H1 (cell line): ENCODE data around the gene MED28.

ENCODE experiments used
- EP300 ChIP-seq, 2 experiments: IDR thresholded peaks; 1 replicate in 1 of 2; 2 replicates in 1 of 2; pipeline ENCODE4 v1.6.1; 2011 to 2012; ENCODE audit warnings: low read depth in 2 of 2, low read length in 2 of 2, mild to moderate bottlenecking in 2 of 2, borderline replicate concordance in 1 of 2, inconsistent platforms in 1 of 2, moderate library complexity in 1 of 2
- GABPA ChIP-seq: IDR thresholded peaks from 2 replicates; pipeline ENCODE4 v1.6.1; 2011; ENCODE audit warnings: mild to moderate bottlenecking, low read length, moderate library complexity, borderline replicate concordance; ENCODE audit not compliant: insufficient read depth
- JUN ChIP-seq: IDR thresholded peaks from 2 replicates; pipeline ENCODE4 v1.6.1; 2011; ENCODE audit warnings: low read depth, mild to moderate bottlenecking, improper control_type of control experiment, low read length
- POLR2A ChIP-seq, 2 experiments: IDR thresholded peaks; 1 replicate in 1 of 2; 2 replicates in 1 of 2; pipeline ENCODE4 v1.6.1; 2011; ENCODE audit warnings: low read depth in 2 of 2, low read length in 2 of 2, mild to moderate bottlenecking in 2 of 2; ENCODE audit errors: control extremely low read depth in 1 of 2
- POLR2AphosphoS5 ChIP-seq: IDR thresholded peaks from 2 replicates; pipeline ENCODE4 v1.6.1; 2011; ENCODE audit warnings: low read depth, low read length
- RFX5 ChIP-seq: IDR thresholded peaks from 2 replicates; pipeline ENCODE4 v1.6.1; 2011; ENCODE audit warnings: low read depth, low read length, improper control_type of control experiment, borderline replicate concordance
- SP1 ChIP-seq: IDR thresholded peaks from 2 replicates; pipeline ENCODE4 v1.6.1; 2011; ENCODE audit warnings: low read depth, low read length
- TAF1 ChIP-seq: IDR thresholded peaks from 2 replicates; pipeline ENCODE4 v1.6.1; 2011; ENCODE audit warnings: mild to moderate bottlenecking, low read depth, low read length
- TF ChIP-seq, protein P1 (sequence below), 3 experiments: IDR thresholded peaks; 1 replicate in 2 of 3; 2 replicates in 1 of 3; pipeline versions ENCODE4 v1.5.1 to v1.6.1; 2011; ENCODE audit warnings: low read length in 3 of 3, mild to moderate bottlenecking in 3 of 3, inconsistent platforms in 2 of 3, low read depth in 1 of 3, moderate library complexity in 1 of 3; ENCODE audit not compliant: insufficient read depth in 1 of 3; ENCODE audit errors: control extremely low read depth in 1 of 3
- TF ChIP-seq, protein P2 (sequence below): fragments of 300-600 bp; sonication (generic); IDR thresholded peaks from 2 replicates; pipeline ENCODE4 v1.7.1; 2012; ENCODE audit warnings: low read length, moderate library complexity, mild to moderate bottlenecking, inconsistent platforms; ENCODE audit not compliant: insufficient replicate concordance
- TF ChIP-seq, protein P3 (sequence below): IDR thresholded peaks from 2 replicates; pipeline ENCODE4 v1.6.1; 2011; ENCODE audit warnings: low read length, improper control_type of control experiment

DNA sequence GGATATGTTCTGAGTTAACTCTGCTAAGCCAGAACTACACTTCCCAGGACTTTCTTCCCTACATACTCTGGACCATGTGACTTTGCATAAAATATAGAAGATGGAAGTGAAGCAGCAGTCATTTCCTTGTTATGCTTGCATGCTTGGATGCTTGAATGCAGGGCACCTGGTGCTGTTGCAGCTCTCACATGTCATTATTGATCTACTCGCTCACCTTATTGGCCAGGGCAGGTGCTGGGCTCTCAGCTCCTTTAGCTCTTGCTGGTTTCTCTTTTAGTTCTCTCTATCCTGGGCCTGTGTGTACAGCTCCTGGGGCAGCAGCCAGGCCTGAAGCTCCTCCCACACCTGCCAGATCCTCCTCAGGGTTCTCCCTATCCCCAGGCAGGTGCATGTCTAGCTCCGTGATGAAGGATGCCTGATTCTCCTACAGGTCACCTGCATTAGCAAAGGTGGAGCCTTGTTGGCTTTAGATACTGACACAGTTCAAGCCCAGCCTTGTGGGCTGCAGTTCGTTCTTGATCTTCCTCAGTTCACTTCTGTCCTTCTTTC is 53.3 kb downstream of the MED28 start:
- TF ChIP-seq, protein P1, sequence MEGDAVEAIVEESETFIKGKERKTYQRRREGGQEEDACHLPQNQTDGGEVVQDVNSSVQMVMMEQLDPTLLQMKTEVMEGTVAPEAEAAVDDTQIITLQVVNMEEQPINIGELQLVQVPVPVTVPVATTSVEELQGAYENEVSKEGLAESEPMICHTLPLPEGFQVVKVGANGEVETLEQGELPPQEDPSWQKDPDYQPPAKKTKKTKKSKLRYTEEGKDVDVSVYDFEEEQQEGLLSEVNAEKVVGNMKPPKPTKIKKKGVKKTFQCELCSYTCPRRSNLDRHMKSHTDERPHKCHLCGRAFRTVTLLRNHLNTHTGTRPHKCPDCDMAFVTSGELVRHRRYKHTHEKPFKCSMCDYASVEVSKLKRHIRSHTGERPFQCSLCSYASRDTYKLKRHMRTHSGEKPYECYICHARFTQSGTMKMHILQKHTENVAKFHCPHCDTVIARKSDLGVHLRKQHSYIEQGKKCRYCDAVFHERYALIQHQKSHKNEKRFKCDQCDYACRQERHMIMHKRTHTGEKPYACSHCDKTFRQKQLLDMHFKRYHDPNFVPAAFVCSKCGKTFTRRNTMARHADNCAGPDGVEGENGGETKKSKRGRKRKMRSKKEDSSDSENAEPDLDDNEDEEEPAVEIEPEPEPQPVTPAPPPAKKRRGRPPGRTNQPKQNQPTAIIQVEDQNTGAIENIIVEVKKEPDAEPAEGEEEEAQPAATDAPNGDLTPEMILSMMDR (IDR thresholded peaks at IDR 0.05; ENCODE audit: control extremely low read depth in 1 of 3, insufficient read depth in 1 of 3, low read depth in 1 of 3, low read length in 3 of 3) = no peak
- no peak for TF ChIP-seq GABPA
- no peak for TF ChIP-seq EP300 (IDR thresholded peaks at IDR 0.05; ENCODE audit: borderline replicate concordance in 1 of 2, low read depth in 2 of 2, low read length in 2 of 2)
- TF ChIP-seq SP1 = no peak
- TF ChIP-seq RFX5 = no peak
- no peak for TF ChIP-seq POLR2A (IDR thresholded peaks at IDR 0.05; ENCODE audit: control extremely low read depth in 1 of 2, low read depth in 2 of 2, low read length in 2 of 2)
- TF ChIP-seq, protein P2, sequence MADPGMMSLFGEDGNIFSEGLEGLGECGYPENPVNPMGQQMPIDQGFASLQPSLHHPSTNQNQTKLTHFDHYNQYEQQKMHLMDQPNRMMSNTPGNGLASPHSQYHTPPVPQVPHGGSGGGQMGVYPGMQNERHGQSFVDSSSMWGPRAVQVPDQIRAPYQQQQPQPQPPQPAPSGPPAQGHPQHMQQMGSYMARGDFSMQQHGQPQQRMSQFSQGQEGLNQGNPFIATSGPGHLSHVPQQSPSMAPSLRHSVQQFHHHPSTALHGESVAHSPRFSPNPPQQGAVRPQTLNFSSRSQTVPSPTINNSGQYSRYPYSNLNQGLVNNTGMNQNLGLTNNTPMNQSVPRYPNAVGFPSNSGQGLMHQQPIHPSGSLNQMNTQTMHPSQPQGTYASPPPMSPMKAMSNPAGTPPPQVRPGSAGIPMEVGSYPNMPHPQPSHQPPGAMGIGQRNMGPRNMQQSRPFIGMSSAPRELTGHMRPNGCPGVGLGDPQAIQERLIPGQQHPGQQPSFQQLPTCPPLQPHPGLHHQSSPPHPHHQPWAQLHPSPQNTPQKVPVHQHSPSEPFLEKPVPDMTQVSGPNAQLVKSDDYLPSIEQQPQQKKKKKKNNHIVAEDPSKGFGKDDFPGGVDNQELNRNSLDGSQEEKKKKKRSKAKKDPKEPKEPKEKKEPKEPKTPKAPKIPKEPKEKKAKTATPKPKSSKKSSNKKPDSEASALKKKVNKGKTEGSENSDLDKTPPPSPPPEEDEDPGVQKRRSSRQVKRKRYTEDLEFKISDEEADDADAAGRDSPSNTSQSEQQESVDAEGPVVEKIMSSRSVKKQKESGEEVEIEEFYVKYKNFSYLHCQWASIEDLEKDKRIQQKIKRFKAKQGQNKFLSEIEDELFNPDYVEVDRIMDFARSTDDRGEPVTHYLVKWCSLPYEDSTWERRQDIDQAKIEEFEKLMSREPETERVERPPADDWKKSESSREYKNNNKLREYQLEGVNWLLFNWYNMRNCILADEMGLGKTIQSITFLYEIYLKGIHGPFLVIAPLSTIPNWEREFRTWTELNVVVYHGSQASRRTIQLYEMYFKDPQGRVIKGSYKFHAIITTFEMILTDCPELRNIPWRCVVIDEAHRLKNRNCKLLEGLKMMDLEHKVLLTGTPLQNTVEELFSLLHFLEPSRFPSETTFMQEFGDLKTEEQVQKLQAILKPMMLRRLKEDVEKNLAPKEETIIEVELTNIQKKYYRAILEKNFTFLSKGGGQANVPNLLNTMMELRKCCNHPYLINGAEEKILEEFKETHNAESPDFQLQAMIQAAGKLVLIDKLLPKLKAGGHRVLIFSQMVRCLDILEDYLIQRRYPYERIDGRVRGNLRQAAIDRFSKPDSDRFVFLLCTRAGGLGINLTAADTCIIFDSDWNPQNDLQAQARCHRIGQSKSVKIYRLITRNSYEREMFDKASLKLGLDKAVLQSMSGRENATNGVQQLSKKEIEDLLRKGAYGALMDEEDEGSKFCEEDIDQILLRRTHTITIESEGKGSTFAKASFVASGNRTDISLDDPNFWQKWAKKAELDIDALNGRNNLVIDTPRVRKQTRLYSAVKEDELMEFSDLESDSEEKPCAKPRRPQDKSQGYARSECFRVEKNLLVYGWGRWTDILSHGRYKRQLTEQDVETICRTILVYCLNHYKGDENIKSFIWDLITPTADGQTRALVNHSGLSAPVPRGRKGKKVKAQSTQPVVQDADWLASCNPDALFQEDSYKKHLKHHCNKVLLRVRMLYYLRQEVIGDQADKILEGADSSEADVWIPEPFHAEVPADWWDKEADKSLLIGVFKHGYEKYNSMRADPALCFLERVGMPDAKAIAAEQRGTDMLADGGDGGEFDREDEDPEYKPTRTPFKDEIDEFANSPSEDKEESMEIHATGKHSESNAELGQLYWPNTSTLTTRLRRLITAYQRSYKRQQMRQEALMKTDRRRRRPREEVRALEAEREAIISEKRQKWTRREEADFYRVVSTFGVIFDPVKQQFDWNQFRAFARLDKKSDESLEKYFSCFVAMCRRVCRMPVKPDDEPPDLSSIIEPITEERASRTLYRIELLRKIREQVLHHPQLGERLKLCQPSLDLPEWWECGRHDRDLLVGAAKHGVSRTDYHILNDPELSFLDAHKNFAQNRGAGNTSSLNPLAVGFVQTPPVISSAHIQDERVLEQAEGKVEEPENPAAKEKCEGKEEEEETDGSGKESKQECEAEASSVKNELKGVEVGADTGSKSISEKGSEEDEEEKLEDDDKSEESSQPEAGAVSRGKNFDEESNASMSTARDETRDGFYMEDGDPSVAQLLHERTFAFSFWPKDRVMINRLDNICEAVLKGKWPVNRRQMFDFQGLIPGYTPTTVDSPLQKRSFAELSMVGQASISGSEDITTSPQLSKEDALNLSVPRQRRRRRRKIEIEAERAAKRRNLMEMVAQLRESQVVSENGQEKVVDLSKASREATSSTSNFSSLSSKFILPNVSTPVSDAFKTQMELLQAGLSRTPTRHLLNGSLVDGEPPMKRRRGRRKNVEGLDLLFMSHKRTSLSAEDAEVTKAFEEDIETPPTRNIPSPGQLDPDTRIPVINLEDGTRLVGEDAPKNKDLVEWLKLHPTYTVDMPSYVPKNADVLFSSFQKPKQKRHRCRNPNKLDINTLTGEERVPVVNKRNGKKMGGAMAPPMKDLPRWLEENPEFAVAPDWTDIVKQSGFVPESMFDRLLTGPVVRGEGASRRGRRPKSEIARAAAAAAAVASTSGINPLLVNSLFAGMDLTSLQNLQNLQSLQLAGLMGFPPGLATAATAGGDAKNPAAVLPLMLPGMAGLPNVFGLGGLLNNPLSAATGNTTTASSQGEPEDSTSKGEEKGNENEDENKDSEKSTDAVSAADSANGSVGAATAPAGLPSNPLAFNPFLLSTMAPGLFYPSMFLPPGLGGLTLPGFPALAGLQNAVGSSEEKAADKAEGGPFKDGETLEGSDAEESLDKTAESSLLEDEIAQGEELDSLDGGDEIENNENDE = no peak
- no peak for TF ChIP-seq JUN
- no peak for TF ChIP-seq TAF1
- TF ChIP-seq, protein P3, sequence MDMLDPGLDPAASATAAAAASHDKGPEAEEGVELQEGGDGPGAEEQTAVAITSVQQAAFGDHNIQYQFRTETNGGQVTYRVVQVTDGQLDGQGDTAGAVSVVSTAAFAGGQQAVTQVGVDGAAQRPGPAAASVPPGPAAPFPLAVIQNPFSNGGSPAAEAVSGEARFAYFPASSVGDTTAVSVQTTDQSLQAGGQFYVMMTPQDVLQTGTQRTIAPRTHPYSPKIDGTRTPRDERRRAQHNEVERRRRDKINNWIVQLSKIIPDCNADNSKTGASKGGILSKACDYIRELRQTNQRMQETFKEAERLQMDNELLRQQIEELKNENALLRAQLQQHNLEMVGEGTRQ = no peak
- TF ChIP-seq POLR2AphosphoS5 = no peak
